Stimulated activated CD4-positive, alpha-beta T cell treated with anti-CD3 and anti-CD28 coated beads, Interleukin-12 subunit alpha, Interleukin-12 subunit beta, amount 100 ng/mL, for 24 hours (primary cell): ENCODE data around the gene ADD1.

Experiments used
- DNase-seq, 2 experiments: peaks; one replicate each; pipeline ENCODE4 v3.0.0-alpha.2; 2020; ENCODE audit warnings: low read depth in 2 of 2

The ADD1 gene

DNA sequence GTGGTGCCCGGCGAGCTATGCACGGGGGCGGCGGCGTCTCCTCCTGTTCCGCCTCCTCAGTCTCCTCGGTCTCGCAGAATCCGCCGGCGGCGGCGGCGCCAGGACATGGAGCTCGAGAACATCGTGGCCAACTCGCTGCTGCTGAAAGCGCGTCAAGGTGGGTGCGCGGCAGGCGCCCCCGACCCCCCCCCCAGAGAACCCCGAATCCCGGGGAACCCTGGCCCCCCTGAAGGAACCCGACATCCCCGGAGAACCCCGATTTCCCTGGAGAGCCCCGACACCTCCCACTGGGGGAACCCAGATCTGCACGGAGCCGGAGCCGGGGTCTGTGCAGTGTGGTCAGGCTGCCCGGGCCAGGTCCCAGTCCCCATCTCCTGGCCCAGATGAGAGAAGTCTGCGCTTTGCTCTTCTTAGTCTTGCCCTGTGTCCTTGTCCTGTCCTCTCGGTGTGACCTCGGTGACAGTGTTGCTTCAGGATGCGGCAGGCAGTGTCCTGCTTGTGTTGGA lies 120.4 kb downstream of the ADD1 start:
- DNase-seq: no peak

DNA sequence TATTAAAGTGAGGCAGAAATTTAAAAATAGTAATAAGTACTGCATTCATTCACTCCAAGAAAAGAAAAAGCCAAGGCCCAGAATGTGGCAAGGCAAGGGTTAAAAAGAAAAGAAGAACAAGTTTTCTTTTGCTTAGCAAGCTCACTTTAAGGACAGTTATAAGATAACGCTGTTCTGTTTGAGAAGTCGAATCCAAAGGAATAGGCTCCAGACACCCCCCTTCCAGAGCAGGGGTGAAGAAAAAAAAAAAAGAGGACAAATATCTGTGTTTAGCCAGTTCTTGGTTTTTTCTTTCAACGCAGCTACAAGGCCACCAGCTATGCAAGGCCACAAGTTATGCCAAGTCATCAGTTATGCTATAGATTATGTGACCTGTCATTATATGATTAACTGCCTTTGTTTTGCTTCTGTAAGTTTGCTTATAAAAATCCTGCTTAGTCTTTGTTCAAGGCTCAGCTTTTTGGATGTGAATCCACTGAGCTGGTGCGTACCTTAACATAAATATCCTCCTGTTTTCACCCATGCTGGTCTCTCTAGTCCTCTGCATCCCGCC lies 121.1 kb downstream of the ADD1 start:
- DNase-seq: no peak

DNA sequence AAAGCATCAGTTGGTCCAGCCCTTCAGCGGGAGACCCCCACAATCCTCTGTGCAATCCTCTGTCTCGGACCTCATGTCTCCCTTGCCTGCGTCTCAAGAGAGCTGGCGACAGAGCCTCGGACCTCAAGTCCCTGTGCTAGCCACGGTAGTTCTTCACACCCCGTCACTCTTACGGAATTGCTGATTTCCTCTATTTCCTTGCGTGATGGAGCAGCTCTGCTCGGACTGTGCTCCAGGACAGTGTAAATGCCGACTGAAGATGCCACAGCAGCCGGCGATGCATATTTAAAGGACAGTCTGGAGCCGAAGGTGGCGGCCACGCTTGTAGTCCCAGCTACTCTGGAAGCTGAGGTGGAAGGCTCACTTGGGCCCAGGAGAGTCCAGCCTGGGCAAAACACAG lies 121.6 kb downstream of the ADD1 start:
- no peak for DNase-seq

DNA sequence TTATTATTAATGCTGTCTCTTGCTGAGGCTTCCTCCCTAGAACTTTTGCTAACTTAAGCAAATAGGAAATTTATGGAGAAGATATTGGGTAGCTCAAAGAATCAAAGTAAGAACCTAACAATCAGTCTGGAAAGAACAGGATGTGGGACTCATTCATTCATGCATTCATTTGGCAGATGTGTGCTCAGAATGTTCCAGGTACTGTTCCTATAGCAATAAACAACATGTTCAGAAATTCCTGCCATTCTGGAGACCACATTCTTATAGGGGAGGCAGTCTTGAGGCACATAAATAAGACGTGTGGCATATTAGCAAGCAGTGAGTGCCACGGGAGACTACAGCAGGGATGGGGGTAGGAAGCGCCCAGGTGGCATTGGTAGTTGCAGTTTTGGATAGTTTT lies 124.7 kb downstream of the ADD1 start:
- no peak for DNase-seq

DNA sequence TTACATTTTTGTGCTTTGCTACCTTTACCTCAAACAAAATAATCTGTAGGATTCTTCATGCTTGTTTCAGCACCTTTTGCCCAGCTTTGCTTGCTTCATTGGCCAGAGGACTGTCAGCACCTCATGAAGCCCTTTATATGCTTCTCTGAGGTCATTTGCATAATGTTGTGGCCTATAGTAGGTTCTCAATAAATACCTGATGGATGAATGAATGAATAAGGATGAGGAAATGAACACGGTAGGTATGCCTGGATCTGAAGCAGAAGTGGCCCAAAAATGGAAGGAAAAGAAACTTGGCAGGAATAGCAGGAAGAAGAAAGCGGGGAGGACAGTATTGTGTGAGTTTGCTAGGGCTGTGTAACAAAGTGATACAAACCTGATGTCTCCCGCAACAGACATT lies 127.6 kb downstream of the ADD1 start:
- no peak for DNase-seq

DNA sequence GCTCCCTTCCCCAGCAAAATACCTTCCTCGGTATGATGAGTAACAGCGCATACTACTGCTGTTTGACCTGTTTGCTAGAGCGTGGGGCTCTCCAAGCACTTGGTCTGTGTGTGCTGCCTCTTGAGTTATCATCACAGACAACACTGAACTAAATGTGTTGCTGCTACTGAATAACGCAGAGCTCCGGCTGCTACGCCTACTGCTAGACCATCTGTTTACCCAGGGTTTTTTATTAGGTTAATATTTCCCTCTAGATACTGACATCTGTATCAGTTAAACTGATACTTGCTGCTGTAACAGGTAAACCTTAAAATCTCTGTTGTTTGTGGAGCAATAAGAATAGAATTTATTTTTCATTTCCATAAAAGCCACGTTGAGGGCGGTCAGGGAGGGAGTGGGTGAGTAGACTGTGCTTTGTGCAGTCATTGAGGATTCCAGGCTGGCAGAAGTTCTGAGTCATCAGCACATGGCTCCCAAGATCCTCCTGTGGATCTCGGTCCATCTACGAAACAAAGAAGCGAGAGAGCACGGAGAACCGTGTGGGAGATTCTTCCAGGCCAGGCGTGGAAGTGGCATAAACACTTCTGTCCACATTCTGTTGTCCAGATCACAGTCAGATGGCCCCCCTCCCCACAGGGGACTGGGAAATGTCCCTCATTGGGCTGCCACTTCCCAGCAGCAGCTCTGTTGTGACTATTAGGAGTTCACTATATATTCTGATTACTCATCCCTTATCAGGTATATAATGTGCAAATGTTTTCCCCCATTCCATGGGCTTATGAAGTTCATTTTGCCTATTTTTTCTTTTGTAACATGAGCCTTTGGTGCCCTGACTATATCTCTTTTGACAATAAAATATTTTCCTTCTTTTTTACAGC lies 133.8 kb downstream of the ADD1 start:
- DNase-seq: no peak
